ENCODE measurements around the gene SORCS2. TPM values are rescaled to one million over a fixed set of nuclear protein-coding genes. Genes with fewer than 3 reads are reported as not detected.

Gene SORCS2
- polyA plus RNA-seq, 1 of the 3 experiments (the other 2 are of a cell fraction) = 1.6 TPM

DNA sequence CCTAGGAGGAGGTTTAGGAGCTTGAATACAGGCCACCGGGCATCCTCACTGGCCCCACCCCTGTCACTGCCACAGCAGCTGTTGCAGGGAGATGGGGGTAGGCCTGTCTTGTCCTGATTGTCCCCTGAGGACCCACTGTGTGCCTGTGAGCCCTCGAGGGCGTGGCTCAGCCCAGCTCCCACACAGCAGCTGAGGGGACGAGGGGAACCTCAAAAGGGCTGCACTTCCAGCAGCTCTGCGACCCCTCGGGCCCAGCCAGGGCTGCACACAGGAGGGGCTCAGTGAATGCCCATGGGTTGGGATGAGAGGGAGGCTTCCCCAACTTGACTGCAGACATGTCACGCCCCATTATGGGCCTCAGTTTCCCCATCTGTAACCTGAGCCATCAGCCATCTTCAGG lies 521.4 kb downstream of the SORCS2 start (continued):
- TF ChIP-seq SMC3 (IDR thresholded peaks at IDR 0.05; ENCODE audit: low read depth, low read length) (no peak), RXRA (IDR thresholded peaks at IDR 0.05; ENCODE audit: borderline replicate concordance, low read depth) (no peak), JUND (IDR thresholded peaks at IDR 0.05) (no peak), FOXJ3 (CRISPR knock-in tag; IDR thresholded peaks at IDR 0.05) (no peak)

DNA sequence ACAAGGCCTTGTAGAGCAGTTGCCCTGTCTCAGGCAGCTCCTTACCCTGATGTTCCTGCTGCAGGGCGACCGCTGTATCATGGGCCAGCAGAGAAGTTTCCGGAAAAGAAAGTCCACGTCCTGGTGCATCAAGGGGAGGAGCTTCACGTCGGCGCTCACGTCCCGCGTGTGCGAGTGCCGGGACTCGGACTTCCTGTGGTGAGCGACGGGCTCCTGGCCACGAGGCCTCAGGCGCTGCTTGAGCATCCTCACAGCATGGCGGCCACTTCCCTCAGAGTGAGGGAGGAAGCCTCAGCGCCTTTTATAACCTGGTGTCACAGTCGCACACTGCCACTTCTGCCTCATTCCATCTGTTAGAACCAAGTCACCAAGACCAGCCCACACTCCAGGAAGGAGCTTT lies 521.8 kb downstream of the SORCS2 start:
- DNase-seq = no peak
- H3K27ac ChIP-seq (ENCODE audit: low read depth in 2 of 2, low read length in 1 of 2) = no peak overlapping the region
- CTCF ChIA-PET = interaction anchor here (1.4 kb wide), 1 partner anchor 37 kb away, joined by 3 read pairs; no protein-coding TSS in a partner anchor
- no peaks in the 10 kb centered on the region for H3K79me2 ChIP-seq (ENCODE audit: insufficient read depth)
- WGBS (ENCODE audit: low lambda C conversion rate) = 96% methylated on average over 20 of the region's 20 CpGs
- H3K4me3 ChIP-seq (ENCODE audit: low read depth in 2 of 2, low read length in 1 of 2) = no peak overlapping the region
- POLR2A ChIA-PET = no interaction called here
- no peaks in the 10 kb centered on the region for H3K36me3 ChIP-seq (replicated peaks in 1 of 2; ENCODE audit: control insufficient read depth in 1 of 2, insufficient read depth in 2 of 2, low read length in 1 of 2)
- TF ChIP-seq ELF1 (IDR thresholded peaks at IDR 0.05) (no peak), YY1 (IDR thresholded peaks at IDR 0.05; ENCODE audit: low read depth) (no peak), SIN3A (IDR thresholded peaks at IDR 0.05; ENCODE audit: borderline replicate concordance, low read depth, low read length) (no peak), GATA2 (CRISPR knock-in tag; IDR thresholded peaks at IDR 0.05) (no peak), TCF12 (IDR thresholded peaks at IDR 0.05) (no peak), MEF2A (IDR thresholded peaks at IDR 0.05; ENCODE audit: borderline replicate concordance, low read depth) (no peak)
- TF ChIP-seq, protein P1, sequence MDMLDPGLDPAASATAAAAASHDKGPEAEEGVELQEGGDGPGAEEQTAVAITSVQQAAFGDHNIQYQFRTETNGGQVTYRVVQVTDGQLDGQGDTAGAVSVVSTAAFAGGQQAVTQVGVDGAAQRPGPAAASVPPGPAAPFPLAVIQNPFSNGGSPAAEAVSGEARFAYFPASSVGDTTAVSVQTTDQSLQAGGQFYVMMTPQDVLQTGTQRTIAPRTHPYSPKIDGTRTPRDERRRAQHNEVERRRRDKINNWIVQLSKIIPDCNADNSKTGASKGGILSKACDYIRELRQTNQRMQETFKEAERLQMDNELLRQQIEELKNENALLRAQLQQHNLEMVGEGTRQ (IDR thresholded peaks at IDR 0.05; ENCODE audit: borderline replicate concordance, low read depth, low read length) = no peak
- TF ChIP-seq, protein P2, sequence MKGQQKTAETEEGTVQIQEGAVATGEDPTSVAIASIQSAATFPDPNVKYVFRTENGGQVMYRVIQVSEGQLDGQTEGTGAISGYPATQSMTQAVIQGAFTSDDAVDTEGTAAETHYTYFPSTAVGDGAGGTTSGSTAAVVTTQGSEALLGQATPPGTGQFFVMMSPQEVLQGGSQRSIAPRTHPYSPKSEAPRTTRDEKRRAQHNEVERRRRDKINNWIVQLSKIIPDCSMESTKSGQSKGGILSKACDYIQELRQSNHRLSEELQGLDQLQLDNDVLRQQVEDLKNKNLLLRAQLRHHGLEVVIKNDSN (IDR thresholded peaks at IDR 0.05; ENCODE audit: borderline replicate concordance, low read depth) = no peak
- TF ChIP-seq, protein P3, sequence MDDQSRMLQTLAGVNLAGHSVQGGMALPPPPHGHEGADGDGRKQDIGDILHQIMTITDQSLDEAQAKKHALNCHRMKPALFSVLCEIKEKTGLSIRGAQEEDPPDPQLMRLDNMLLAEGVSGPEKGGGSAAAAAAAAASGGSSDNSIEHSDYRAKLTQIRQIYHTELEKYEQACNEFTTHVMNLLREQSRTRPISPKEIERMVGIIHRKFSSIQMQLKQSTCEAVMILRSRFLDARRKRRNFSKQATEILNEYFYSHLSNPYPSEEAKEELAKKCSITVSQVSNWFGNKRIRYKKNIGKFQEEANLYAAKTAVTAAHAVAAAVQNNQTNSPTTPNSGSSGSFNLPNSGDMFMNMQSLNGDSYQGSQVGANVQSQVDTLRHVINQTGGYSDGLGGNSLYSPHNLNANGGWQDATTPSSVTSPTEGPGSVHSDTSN (IDR thresholded peaks at IDR 0.05) = no peak
- TF ChIP-seq, protein P4, sequence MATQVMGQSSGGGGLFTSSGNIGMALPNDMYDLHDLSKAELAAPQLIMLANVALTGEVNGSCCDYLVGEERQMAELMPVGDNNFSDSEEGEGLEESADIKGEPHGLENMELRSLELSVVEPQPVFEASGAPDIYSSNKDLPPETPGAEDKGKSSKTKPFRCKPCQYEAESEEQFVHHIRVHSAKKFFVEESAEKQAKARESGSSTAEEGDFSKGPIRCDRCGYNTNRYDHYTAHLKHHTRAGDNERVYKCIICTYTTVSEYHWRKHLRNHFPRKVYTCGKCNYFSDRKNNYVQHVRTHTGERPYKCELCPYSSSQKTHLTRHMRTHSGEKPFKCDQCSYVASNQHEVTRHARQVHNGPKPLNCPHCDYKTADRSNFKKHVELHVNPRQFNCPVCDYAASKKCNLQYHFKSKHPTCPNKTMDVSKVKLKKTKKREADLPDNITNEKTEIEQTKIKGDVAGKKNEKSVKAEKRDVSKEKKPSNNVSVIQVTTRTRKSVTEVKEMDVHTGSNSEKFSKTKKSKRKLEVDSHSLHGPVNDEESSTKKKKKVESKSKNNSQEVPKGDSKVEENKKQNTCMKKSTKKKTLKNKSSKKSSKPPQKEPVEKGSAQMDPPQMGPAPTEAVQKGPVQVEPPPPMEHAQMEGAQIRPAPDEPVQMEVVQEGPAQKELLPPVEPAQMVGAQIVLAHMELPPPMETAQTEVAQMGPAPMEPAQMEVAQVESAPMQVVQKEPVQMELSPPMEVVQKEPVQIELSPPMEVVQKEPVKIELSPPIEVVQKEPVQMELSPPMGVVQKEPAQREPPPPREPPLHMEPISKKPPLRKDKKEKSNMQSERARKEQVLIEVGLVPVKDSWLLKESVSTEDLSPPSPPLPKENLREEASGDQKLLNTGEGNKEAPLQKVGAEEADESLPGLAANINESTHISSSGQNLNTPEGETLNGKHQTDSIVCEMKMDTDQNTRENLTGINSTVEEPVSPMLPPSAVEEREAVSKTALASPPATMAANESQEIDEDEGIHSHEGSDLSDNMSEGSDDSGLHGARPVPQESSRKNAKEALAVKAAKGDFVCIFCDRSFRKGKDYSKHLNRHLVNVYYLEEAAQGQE (IDR thresholded peaks at IDR 0.05; ENCODE audit: low read depth, low read length) = no peak
- no peaks in the 10 kb centered on the region for H3K27me3 ChIP-seq (ENCODE audit: insufficient read depth)
- H3K9me3 ChIP-seq = no peaks in the 10 kb centered on the region
- no peaks in the 10 kb centered on the region for H3F3A ChIP-seq (replicated peaks; ENCODE audit: insufficient read depth)
- H3K9ac ChIP-seq = no peak overlapping the region
- no peaks in the 10 kb centered on the region for H3K4me1 ChIP-seq (ENCODE audit: control insufficient read depth in 1 of 2, insufficient read depth in 2 of 2, low read depth in 1 of 2, low read length in 1 of 2)
- H4K20me1 ChIP-seq (ENCODE audit: insufficient read depth) = no peaks in the 10 kb centered on the region
- H3K9me2 ChIP-seq = no peaks in the 10 kb centered on the region
- no peak overlapping the region for H2AFZ ChIP-seq (ENCODE audit: low read depth)
- H3K4me2 ChIP-seq = no peak overlapping the region

All from SK-N-SH (cell line).